ENCODE results near the gene TRABD2B.

DNA sequence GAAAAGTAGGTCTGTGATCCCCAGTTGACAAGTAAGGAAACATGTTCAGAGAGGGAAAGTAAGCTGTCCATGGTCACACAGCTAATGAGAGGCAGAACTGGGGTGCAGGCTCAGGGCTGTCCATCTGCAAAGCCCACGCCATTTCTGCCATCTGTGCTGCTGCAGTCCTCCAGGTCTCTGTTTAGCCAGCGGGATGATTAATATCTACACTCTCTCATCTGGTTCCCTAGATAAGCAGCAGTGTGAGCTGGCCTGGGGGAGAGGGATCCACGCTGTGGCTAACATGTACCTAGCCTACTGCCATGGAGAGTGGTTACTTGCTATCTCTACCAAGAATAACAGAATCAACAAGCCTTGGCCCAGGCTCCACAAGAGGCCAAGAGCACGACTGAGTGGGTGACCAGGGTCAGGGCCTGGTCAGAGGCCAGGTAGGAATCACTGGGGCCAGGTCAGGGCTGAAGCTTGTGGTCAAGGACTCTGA is 75.2 kb downstream of the TRABD2B start:
- no peak for TF ChIP-seq POLR2A (IDR thresholded peaks at IDR 0.05)
- TF ChIP-seq, protein P1, sequence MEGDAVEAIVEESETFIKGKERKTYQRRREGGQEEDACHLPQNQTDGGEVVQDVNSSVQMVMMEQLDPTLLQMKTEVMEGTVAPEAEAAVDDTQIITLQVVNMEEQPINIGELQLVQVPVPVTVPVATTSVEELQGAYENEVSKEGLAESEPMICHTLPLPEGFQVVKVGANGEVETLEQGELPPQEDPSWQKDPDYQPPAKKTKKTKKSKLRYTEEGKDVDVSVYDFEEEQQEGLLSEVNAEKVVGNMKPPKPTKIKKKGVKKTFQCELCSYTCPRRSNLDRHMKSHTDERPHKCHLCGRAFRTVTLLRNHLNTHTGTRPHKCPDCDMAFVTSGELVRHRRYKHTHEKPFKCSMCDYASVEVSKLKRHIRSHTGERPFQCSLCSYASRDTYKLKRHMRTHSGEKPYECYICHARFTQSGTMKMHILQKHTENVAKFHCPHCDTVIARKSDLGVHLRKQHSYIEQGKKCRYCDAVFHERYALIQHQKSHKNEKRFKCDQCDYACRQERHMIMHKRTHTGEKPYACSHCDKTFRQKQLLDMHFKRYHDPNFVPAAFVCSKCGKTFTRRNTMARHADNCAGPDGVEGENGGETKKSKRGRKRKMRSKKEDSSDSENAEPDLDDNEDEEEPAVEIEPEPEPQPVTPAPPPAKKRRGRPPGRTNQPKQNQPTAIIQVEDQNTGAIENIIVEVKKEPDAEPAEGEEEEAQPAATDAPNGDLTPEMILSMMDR (IDR thresholded peaks at IDR 0.05) = no peak
